Measurements from ENCODE around the gene SREBF2. TPM values are rescaled to one million over a fixed set of nuclear protein-coding genes. Genes with fewer than 3 reads are reported as not detected.

SREBF2 gene
- total RNA-seq, 6 donors from 2014 or later: 124 to 175 (median 145) TPM

- TF ChIP-seq POLR2AphosphoS5 (IDR thresholded peaks at IDR 0.05) (no peak), EP300 (IDR thresholded peaks at IDR 0.05) (no peak), POLR2A (IDR thresholded peaks at IDR 0.05) (no peak), CTCF (IDR thresholded peaks at IDR 0.05) (no peak)
- peak in 1 of 2 donors; percentile 83 for DNase-seq
- peaks cover 0 to 5% (median 2%) of the 10 kb centered on the region in 4 donors for H3K27me3 ChIP-seq
- ATAC-seq (ENCODE audit: low FRiP score in 2 of 2): no peak
- no peaks in the 10 kb centered on the region for H3K9me3 ChIP-seq
- H3K27ac ChIP-seq: no peak overlapping the region
- WGBS, 2 donors: 95 to 97% methylated on average over 14 to 23 of the region's 24 CpGs
- peaks cover under 1 to 21% (median 7%) of the 10 kb centered on the region in 4 donors for H3K4me1 ChIP-seq
- H3K36me3 ChIP-seq: peaks cover 20 to 81% (median 67%) of the 10 kb centered on the region in 4 donors
- H3K4me3 ChIP-seq: no peak overlapping the region
These were observed 71.8 kb downstream of the SREBF2 start for GRCh38 chr22:41904450-41905410.

GRCh38 chr22:41905411-41906202 is 72.7 kb downstream of the SREBF2 start:
- Histone ChIP-seq H3K4me3 (no peak overlapping the region), H3K27ac (no peak overlapping the region), H3K9me3 (no peaks in the 10 kb centered on the region), H3K4me1 (peaks cover 9 to 30% (median 16%) of the 10 kb centered on the region in 4 donors), H3K36me3 (peaks cover 15 to 72% (median 58%) of the 10 kb centered on the region in 4 donors), H3K27me3 (peaks cover 0 to 14% (median 9%) of the 10 kb centered on the region in 4 donors)
- DNase-seq: no peak
- 92 to 95% methylated on average over 19 to 23 of the region's 23 CpGs for WGBS, 2 donors
- ATAC-seq (ENCODE audit: low FRiP score in 2 of 2): no peak
- TF ChIP-seq CTCF (IDR thresholded peaks at IDR 0.05): no peak
- no peak for TF ChIP-seq POLR2AphosphoS5 (IDR thresholded peaks at IDR 0.05)
- no peak for TF ChIP-seq EP300 (IDR thresholded peaks at IDR 0.05)
- no peak for TF ChIP-seq POLR2A (IDR thresholded peaks at IDR 0.05)

GRCh38 chr22:41906822-41907221 is 73.9 kb downstream of the SREBF2 start:
- TF ChIP-seq POLR2AphosphoS5 (IDR thresholded peaks at IDR 0.05) (no peak), EP300 (IDR thresholded peaks at IDR 0.05) (no peak), POLR2A (IDR thresholded peaks at IDR 0.05) (no peak), CTCF (IDR thresholded peaks at IDR 0.05) (no peak)
- 93 to 97% methylated on average over 4 to 5 of the region's 5 CpGs for WGBS, 2 donors
- DNase-seq: no peak
- Histone ChIP-seq H3K36me3 (peaks cover 15 to 60% (median 49%) of the 10 kb centered on the region in 4 donors), H3K9me3 (no peaks in the 10 kb centered on the region), H3K27me3 (peaks cover 0 to 26% (median 20%) of the 10 kb centered on the region in 4 donors), H3K4me1 (peaks cover 16 to 38% (median 25%) of the 10 kb centered on the region in 4 donors), H3K27ac (no peak overlapping the region), H3K4me3 (no peak overlapping the region)
- no peak for ATAC-seq (ENCODE audit: low FRiP score in 2 of 2)

- H3K36me3 ChIP-seq: peaks cover 15 to 51% (median 40%) of the 10 kb centered on the region in 4 donors
- TF ChIP-seq POLR2A (IDR thresholded peaks at IDR 0.05): no peak
- TF ChIP-seq POLR2AphosphoS5 (IDR thresholded peaks at IDR 0.05): no peak
- no peak for TF ChIP-seq CTCF (IDR thresholded peaks at IDR 0.05)
- TF ChIP-seq EP300 (IDR thresholded peaks at IDR 0.05): no peak
- ATAC-seq (ENCODE audit: low FRiP score in 2 of 2): no peak
- H3K27me3 ChIP-seq: peaks cover 0 to 35% (median 27%) of the 10 kb centered on the region in 4 donors
- H3K4me1 ChIP-seq: peaks cover 16 to 38% (median 25%) of the 10 kb centered on the region in 4 donors
- H3K27ac ChIP-seq: no peak overlapping the region
- WGBS, 2 donors: 73 to 90% methylated on average over 5 to 10 of the region's 10 CpGs
- DNase-seq: no peak
- H3K9me3 ChIP-seq: no peaks in the 10 kb centered on the region
- H3K4me3 ChIP-seq: no peak overlapping the region
These were observed 74.8 kb downstream of the SREBF2 start for GRCh38 chr22:41907436-41908401.

Data from upper lobe of left lung (tissue), 6 donors.